Type B pancreatic cell (in vitro differentiated cells): ENCODE measurements around the gene NPAS3. TPM values are rescaled to one million over a fixed set of nuclear protein-coding genes. Genes with fewer than 3 reads are reported as not detected.

ENCODE experiments used
- DNase-seq: peaks from one replicate; pipeline ENCODE4 v3.0.0; 2021; ENCODE audit warnings: mixed read lengths; ENCODE audit not compliant: unreplicated experiment; ENCODE audit errors: extremely low spot score
- H3K27ac Mint-ChIP-seq: 2 replicates; pipeline ENCODE4 v1.8.0; 2021; ENCODE audit warnings: mild to moderate bottlenecking, mixed read lengths
- H3K27me3 Mint-ChIP-seq: 2 replicates; pipeline ENCODE4 v1.8.0; 2021; ENCODE audit warnings: mixed read lengths
- H3K36me3 Mint-ChIP-seq: 2 replicates; pipeline ENCODE4 v1.8.0; 2021; ENCODE audit warnings: mixed read lengths
- H3K4me1 Mint-ChIP-seq: one replicate; pipeline ENCODE4 v1.8.0; 2021; ENCODE audit warnings: mixed read lengths; ENCODE audit not compliant: unreplicated experiment
- H3K4me3 Mint-ChIP-seq: 2 replicates; pipeline ENCODE4 v1.8.0; 2021; ENCODE audit warnings: mild to moderate bottlenecking, mixed read lengths
- H3K9me3 Mint-ChIP-seq: 2 replicates; pipeline ENCODE4 v1.8.0; 2021; ENCODE audit warnings: mixed read lengths
- total RNA-seq: library from RNA; stranded (reverse); gene quantifications from 2 replicates; pipeline ENCODE4 v1.2.1, GENCODE V29; 2021; ENCODE audit warnings: low replicate concordance
- TF ChIP-seq, protein P1 (sequence below): fragments of 200-600 bp; sonication (generic); conservative IDR thresholded peaks from 2 replicates; pipeline ENCODE4 v1.5.0; 2021; ENCODE audit warnings: antibody characterized with exemption, mild to moderate bottlenecking

Gene NPAS3
- total RNA-seq, 1 donor from 2014 or later, result 8.7 TPM

- H3K36me3 Mint-ChIP-seq, result no peaks in the 10 kb centered on the region
- DNase-seq, result no peak
- H3K27ac Mint-ChIP-seq, result no peak overlapping the region
- H3K4me1 Mint-ChIP-seq, result no peaks in the 10 kb centered on the region
- no peaks in the 10 kb centered on the region for H3K9me3 Mint-ChIP-seq
- TF ChIP-seq, protein P1, sequence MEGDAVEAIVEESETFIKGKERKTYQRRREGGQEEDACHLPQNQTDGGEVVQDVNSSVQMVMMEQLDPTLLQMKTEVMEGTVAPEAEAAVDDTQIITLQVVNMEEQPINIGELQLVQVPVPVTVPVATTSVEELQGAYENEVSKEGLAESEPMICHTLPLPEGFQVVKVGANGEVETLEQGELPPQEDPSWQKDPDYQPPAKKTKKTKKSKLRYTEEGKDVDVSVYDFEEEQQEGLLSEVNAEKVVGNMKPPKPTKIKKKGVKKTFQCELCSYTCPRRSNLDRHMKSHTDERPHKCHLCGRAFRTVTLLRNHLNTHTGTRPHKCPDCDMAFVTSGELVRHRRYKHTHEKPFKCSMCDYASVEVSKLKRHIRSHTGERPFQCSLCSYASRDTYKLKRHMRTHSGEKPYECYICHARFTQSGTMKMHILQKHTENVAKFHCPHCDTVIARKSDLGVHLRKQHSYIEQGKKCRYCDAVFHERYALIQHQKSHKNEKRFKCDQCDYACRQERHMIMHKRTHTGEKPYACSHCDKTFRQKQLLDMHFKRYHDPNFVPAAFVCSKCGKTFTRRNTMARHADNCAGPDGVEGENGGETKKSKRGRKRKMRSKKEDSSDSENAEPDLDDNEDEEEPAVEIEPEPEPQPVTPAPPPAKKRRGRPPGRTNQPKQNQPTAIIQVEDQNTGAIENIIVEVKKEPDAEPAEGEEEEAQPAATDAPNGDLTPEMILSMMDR, result no peak
- no peak overlapping the region for H3K4me3 Mint-ChIP-seq
- H3K27me3 Mint-ChIP-seq, result peaks cover 31% of the 10 kb centered on the region
Observed at GRCh38 chr14:33622496-33622895, 683.8 kb downstream of the NPAS3 start.

DNA sequence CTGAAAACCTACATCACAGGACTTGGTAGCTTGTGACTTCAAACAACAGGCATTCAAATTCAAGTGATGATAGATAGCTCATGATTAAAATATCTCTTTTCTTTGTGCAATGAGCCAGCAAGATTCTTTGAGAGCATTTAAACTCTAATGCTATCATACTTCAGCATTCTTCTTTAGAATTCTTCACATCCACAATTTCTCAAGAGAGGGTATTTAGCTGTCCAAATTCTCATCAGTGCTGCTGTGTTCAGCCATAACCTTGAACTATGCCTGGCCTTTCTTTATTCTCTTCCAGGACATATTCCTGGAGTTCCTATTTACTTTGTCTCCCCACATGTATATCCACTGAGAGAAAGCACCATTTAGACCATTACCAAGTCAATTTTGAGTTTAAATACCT lies 691.1 kb downstream of the NPAS3 start:
- H3K4me1 Mint-ChIP-seq, result no peaks in the 10 kb centered on the region
- TF ChIP-seq, protein P1, result no peak
- no peaks in the 10 kb centered on the region for H3K36me3 Mint-ChIP-seq
- H3K27me3 Mint-ChIP-seq, result peaks cover 28% of the 10 kb centered on the region
- DNase-seq, result no peak
- no peaks in the 10 kb centered on the region for H3K9me3 Mint-ChIP-seq
- no peak overlapping the region for H3K27ac Mint-ChIP-seq
- no peak overlapping the region for H3K4me3 Mint-ChIP-seq

GRCh38 chr14:33631021-33631420 lies 692.3 kb downstream of the NPAS3 start:
- no peaks in the 10 kb centered on the region for H3K4me1 Mint-ChIP-seq

DNA sequence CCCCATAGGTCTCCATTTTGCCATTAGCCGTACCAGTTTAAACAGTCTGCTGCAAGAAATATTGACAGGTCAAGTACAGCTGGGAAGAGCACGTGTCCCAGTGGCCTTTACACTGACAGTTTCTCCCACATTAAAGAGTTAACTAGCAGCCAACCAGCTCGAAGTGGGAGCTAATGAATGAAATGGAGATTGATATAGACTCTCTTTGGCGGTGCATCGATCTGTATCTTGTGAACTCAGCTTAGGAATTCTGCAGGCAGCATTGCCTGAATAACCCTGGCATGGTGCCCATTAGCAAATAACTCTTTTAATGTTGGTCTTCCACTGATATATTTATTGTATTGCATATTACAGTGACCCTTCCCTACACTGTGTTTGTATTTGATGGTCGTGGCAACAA lies 692.8 kb downstream of the NPAS3 start:
- H3K27ac Mint-ChIP-seq, result no peak overlapping the region
- no peak for DNase-seq
- no peaks in the 10 kb centered on the region for H3K4me1 Mint-ChIP-seq
- H3K36me3 Mint-ChIP-seq, result no peaks in the 10 kb centered on the region
- no peaks in the 10 kb centered on the region for H3K9me3 Mint-ChIP-seq
- TF ChIP-seq, protein P1, result no peak
- H3K4me3 Mint-ChIP-seq, result no peak overlapping the region
- H3K27me3 Mint-ChIP-seq, result peaks cover 32% of the 10 kb centered on the region

More at GRCh38 chr14:33631021-33631420, 692.3 kb downstream of the NPAS3 start:
- no peaks in the 10 kb centered on the region for H3K9me3 Mint-ChIP-seq
- TF ChIP-seq, protein P1, result no peak
- H3K27ac Mint-ChIP-seq, result no peak overlapping the region
- H3K27me3 Mint-ChIP-seq, result peaks cover 32% of the 10 kb centered on the region
- no peak overlapping the region for H3K4me3 Mint-ChIP-seq
- DNase-seq, result no peak
- no peaks in the 10 kb centered on the region for H3K36me3 Mint-ChIP-seq

- no peak overlapping the region for H3K27ac Mint-ChIP-seq
- no peaks in the 10 kb centered on the region for H3K9me3 Mint-ChIP-seq
- H3K27me3 Mint-ChIP-seq, result peaks cover 18% of the 10 kb centered on the region
- TF ChIP-seq, protein P1, result no peak
- no peaks in the 10 kb centered on the region for H3K4me1 Mint-ChIP-seq
- no peaks in the 10 kb centered on the region for H3K36me3 Mint-ChIP-seq
- no peak overlapping the region for H3K4me3 Mint-ChIP-seq
- DNase-seq, result no peak
Observed at GRCh38 chr14:33634631-33635030, 696.0 kb downstream of the NPAS3 start.

GRCh38 chr14:33636716-33637115 lies 698.0 kb downstream of the NPAS3 start:
- Mint-ChIP-seq H3K27ac (no peak overlapping the region), H3K27me3 (peaks cover 17% of the 10 kb centered on the region), H3K36me3 (no peaks in the 10 kb centered on the region)

More at GRCh38 chr14:33636716-33637115, 698.0 kb downstream of the NPAS3 start:
- no peaks in the 10 kb centered on the region for H3K9me3 Mint-ChIP-seq
- TF ChIP-seq, protein P1, result no peak
- DNase-seq, result no peak
- H3K4me1 Mint-ChIP-seq, result no peaks in the 10 kb centered on the region
- no peak overlapping the region for H3K4me3 Mint-ChIP-seq
